Measurements from ENCODE around the gene BCL11B. TPM values are rescaled to one million over a fixed set of nuclear protein-coding genes. Genes with fewer than 3 reads are reported as not detected.
"Not testable (repeated sequence)": the region's sequence is repeated elsewhere in the genome, so short reads cannot be mapped to it uniquely, and the experiment has no call there.

Gene BCL11B
- total and polyA plus RNA-seq, 2 experiments from 2014 or later = 0.04 to 2.8 TPM

DNA sequence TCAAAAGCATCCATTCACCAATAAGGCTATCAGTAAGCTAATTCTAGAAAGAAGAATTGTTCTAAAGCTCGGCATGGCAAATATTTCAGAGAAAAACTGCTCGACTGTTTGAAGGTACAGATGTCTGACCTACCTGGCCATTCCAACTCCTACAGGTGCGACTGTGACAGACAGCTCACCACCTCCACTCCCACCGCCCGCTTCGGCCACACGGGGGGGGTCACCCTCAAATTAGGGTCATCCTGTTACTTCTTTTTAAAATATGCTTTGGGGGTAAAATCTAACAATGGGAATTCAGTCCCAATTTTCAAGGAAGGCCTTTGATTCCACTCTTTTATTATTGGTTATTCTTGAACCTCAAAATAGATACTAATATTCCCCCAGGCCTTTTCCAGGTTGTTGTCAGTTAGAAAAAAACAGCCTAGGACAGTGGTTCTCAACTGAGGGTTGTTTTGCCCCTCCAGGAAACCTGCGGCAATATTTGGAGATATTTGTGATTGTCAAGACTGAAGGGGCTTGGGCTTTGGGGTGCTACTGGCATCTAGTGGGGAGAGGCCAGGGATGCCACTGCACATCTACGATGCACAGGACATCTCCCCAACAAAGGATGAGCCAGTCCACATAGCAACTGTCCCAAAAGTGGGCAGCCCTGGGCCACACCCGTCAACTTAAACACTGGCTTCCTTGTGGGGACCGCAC lies 81.2 kb downstream of the BCL11B start:
- H3K4me3 ChIP-seq = no peak overlapping the region
- TF ChIP-seq CTCF (IDR thresholded peaks at IDR 0.05; ENCODE audit: low read depth, low read length) = no peak
- H3K27ac ChIP-seq = no peak overlapping the region
- H3K9me3 ChIP-seq (ENCODE audit: low read depth) = no peaks in the 10 kb centered on the region
- DNase-seq (ENCODE audit: low read depth in 1 of 2, low spot score in 1 of 2) = no peak
- peaks cover 7% of the 10 kb centered on the region for H3K4me1 ChIP-seq (ENCODE audit: low read depth)
- H3K36me3 ChIP-seq = no peaks in the 10 kb centered on the region
- H3K27me3 ChIP-seq = no peaks in the 10 kb centered on the region

GRCh38 chr14:99189201-99189801 lies 82.7 kb downstream of the BCL11B start:
- DNase-seq (ENCODE audit: low read depth in 1 of 2, low spot score in 1 of 2) = no peak
- H3K4me3 ChIP-seq = no peak overlapping the region
- H3K4me1 ChIP-seq (ENCODE audit: low read depth) = peaks cover 7% of the 10 kb centered on the region
- no peak for TF ChIP-seq CTCF (IDR thresholded peaks at IDR 0.05; ENCODE audit: low read depth, low read length)
- no peaks in the 10 kb centered on the region for H3K9me3 ChIP-seq (ENCODE audit: low read depth)
- H3K27me3 ChIP-seq = no peaks in the 10 kb centered on the region
- no peaks in the 10 kb centered on the region for H3K36me3 ChIP-seq
- H3K27ac ChIP-seq = no peak overlapping the region

- peak in 1 of 2 donors; percentile 14 for DNase-seq (ENCODE audit: low read depth in 1 of 2, low spot score in 1 of 2)
Observed at GRCh38 chr14:99188731-99189191, 83.2 kb downstream of the BCL11B start.

DNA sequence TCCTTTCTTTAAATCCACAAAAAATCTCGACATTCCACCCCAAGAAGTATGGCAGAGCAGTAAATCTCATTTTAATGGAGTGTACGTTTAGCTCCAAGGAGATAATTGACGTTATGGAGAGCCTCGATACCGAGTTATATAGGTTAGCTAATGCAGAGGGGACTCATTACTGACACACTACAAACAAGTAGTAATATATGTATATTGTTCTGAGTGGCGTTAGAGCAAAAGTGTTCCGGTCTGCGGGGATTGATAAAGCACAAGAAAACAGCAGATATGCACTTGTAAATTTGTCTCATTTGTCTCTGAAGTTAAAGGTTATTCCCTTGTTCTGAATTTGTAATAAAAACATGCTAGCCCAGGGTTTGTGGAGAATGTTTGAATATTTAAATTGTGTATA lies 84.1 kb downstream of the BCL11B start:
- Histone ChIP-seq H3K27ac (no peak overlapping the region), H3K4me1 (ENCODE audit: low read depth) (peaks cover 7% of the 10 kb centered on the region)
- TF ChIP-seq CTCF (IDR thresholded peaks at IDR 0.05; ENCODE audit: low read depth, low read length) = no peak

More at GRCh38 chr14:99188731-99189191, 83.2 kb downstream of the BCL11B start:
- H3K27ac ChIP-seq = no peak overlapping the region
- no peak for TF ChIP-seq CTCF (IDR thresholded peaks at IDR 0.05; ENCODE audit: low read depth, low read length)
- H3K4me3 ChIP-seq = no peak overlapping the region
- no peaks in the 10 kb centered on the region for H3K27me3 ChIP-seq
- H3K36me3 ChIP-seq = no peaks in the 10 kb centered on the region
- peaks cover 7% of the 10 kb centered on the region for H3K4me1 ChIP-seq (ENCODE audit: low read depth)
- H3K9me3 ChIP-seq (ENCODE audit: low read depth) = no peaks in the 10 kb centered on the region

DNA sequence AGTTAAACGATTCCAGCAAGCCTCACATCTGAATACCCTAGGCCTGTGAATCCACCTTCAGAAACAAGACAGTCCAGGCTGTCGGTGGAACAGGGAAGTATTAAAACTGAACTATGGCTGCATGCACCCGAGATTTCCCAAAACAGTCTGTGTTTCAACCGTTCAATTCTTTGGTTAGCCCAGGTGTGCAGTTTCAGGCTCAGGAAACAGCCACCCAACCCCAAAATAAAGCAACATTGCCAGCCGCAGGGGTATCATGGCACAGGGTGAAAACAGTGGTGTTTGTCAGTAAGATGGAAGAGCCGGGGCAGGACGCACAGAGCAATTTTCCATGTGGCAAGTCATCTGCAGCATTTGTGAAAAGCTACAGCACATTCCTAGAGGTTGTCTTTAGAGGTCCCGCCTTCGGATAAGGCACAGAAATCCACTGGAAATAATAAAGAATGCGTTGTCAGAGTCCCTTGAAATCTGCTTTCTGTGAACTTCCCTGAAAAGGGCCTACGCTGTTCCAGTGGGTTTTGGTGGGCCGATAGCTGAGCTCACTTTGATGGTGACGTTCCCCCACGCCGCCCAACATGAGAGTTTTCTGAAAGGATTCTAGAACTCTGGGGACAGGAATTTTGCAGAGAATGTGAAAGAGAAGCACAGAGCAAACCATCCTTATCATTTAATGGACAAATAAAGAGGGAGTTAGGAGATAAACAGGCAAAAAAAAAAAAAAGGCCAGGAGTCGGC lies 84.9 kb downstream of the BCL11B start:
- Histone ChIP-seq H3K27me3 (no peaks in the 10 kb centered on the region), H3K4me3 (no peak overlapping the region), H3K36me3 (no peaks in the 10 kb centered on the region), H3K4me1 (ENCODE audit: low read depth) (peaks cover 7% of the 10 kb centered on the region), H3K9me3 (ENCODE audit: low read depth) (no peaks in the 10 kb centered on the region), H3K27ac (no peak overlapping the region)
- no peak for TF ChIP-seq CTCF (IDR thresholded peaks at IDR 0.05; ENCODE audit: low read depth, low read length)
- no peak for DNase-seq (ENCODE audit: low read depth in 1 of 2, low spot score in 1 of 2)

More for the DNA sequence above, 84.1 kb downstream of the BCL11B start:
- H3K27me3 ChIP-seq = no peaks in the 10 kb centered on the region
- DNase-seq (ENCODE audit: low read depth in 1 of 2, low spot score in 1 of 2) = no peak
- H3K4me3 ChIP-seq = no peak overlapping the region
- H3K9me3 ChIP-seq (ENCODE audit: low read depth) = no peaks in the 10 kb centered on the region
- no peaks in the 10 kb centered on the region for H3K36me3 ChIP-seq

DNA sequence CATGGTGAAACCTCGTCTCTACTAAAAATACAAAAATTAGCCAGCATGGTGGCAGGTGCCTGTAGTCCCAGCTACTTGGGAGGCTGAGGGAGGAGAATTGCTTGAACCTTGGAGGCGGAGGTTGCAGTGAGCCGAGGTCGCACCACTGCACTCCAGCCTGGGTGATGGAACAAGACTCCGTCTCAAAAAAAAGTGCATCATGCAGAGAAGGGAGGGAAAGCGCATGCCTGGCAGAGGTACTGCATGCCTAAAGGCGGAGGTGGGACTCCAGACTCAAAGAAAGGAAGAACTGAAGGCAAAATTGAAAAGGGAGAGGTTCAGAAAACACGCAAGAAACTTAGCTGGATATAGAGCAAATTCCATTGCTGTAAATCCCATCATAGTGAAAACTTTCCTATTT lies 85.7 kb downstream of the BCL11B start:
- H3K27ac ChIP-seq; H3K4me1 ChIP-seq (ENCODE audit: low read depth); DNase-seq (ENCODE audit: low read depth in 1 of 2, low spot score in 1 of 2); H3K4me3 ChIP-seq; H3K27me3 ChIP-seq; H3K36me3 ChIP-seq; H3K9me3 ChIP-seq (ENCODE audit: low read depth): not testable (repeated sequence)
